Measurements from ENCODE around the gene TP53BP2.

- TF ChIP-seq EP300 (IDR thresholded peaks at IDR 0.05) = no peak
- no peak for TF ChIP-seq CTCF (IDR thresholded peaks at IDR 0.05)
These were observed 1.6 kb downstream of the TP53BP2 start for GRCh38 chr1:223843934-223844786.
